ENCODE results near the gene SYTL2.

The SYTL2 gene

GRCh38 chr11:85723088-85723487 is 87.9 kb downstream of the SYTL2 start:
- no peaks in the 10 kb centered on the region for H4K20me1 ChIP-seq (ENCODE audit: insufficient read depth, low read length, poor library complexity, severe bottlenecking)
- H3K9me2 ChIP-seq (replicated peaks; ENCODE audit: low read depth, low read length): no peaks in the 10 kb centered on the region
- TF ChIP-seq EZH2phosphoT487 (IDR thresholded peaks at IDR 0.05; ENCODE audit: borderline replicate concordance): no peak
- TF ChIP-seq CTCF (conservative IDR thresholded peaks at IDR 0.05; ENCODE audit: low read length): no peak
- H3K4me3 ChIP-seq (ENCODE audit: low read length, poor library complexity, severe bottlenecking): no peak overlapping the region
- no peak overlapping the region for H2AFZ ChIP-seq (ENCODE audit: low read length)
- no peak overlapping the region for H3K9ac ChIP-seq (ENCODE audit: low read depth, low read length, poor library complexity, severe bottlenecking)
- no peak overlapping the region for H3K4me2 ChIP-seq (ENCODE audit: low read depth, low read length, poor library complexity, severe bottlenecking)
- no peaks in the 10 kb centered on the region for H3K27me3 ChIP-seq (ENCODE audit: insufficient read depth, low read length, poor library complexity, severe bottlenecking)
- H3K36me3 ChIP-seq (ENCODE audit: insufficient read depth, low read length): no peaks in the 10 kb centered on the region
- H3F3A ChIP-seq (ENCODE audit: low read depth): no peaks in the 10 kb centered on the region
- H3K79me2 ChIP-seq (ENCODE audit: insufficient read depth, low read length): no peaks in the 10 kb centered on the region
- no peaks in the 10 kb centered on the region for H3K4me1 ChIP-seq (ENCODE audit: insufficient read depth, low read length, poor library complexity, severe bottlenecking)
- no peaks in the 10 kb centered on the region for H3K9me3 ChIP-seq (ENCODE audit: insufficient read depth, low read depth, low read length)

GRCh38 chr11:85721191-85721590 is 89.8 kb downstream of the SYTL2 start:
- Histone ChIP-seq H3F3A (ENCODE audit: low read depth) (no peaks in the 10 kb centered on the region), H3K27me3 (ENCODE audit: insufficient read depth, low read length, poor library complexity, severe bottlenecking) (no peaks in the 10 kb centered on the region), H3K9ac (ENCODE audit: low read depth, low read length, poor library complexity, severe bottlenecking) (no peak overlapping the region), H2AFZ (ENCODE audit: low read length) (no peak overlapping the region), H3K4me2 (ENCODE audit: low read depth, low read length, poor library complexity, severe bottlenecking) (no peak overlapping the region), H3K4me1 (ENCODE audit: insufficient read depth, low read length, poor library complexity, severe bottlenecking) (no peaks in the 10 kb centered on the region), H4K20me1 (ENCODE audit: insufficient read depth, low read length, poor library complexity, severe bottlenecking) (no peaks in the 10 kb centered on the region), H3K9me3 (ENCODE audit: insufficient read depth, low read depth, low read length) (no peaks in the 10 kb centered on the region), H3K9me2 (replicated peaks; ENCODE audit: low read depth, low read length) (no peaks in the 10 kb centered on the region), H3K4me3 (ENCODE audit: low read length, poor library complexity, severe bottlenecking) (no peak overlapping the region), H3K79me2 (ENCODE audit: insufficient read depth, low read length) (no peaks in the 10 kb centered on the region), H3K36me3 (ENCODE audit: insufficient read depth, low read length) (no peaks in the 10 kb centered on the region)
- TF ChIP-seq EZH2phosphoT487 (IDR thresholded peaks at IDR 0.05; ENCODE audit: borderline replicate concordance) (no peak), CTCF (conservative IDR thresholded peaks at IDR 0.05; ENCODE audit: low read length) (no peak)

- no peak overlapping the region for H3K4me3 ChIP-seq (ENCODE audit: low read length, poor library complexity, severe bottlenecking)
- H4K20me1 ChIP-seq (ENCODE audit: insufficient read depth, low read length, poor library complexity, severe bottlenecking): no peaks in the 10 kb centered on the region
- no peaks in the 10 kb centered on the region for H3K36me3 ChIP-seq (ENCODE audit: insufficient read depth, low read length)
- TF ChIP-seq EZH2phosphoT487 (IDR thresholded peaks at IDR 0.05; ENCODE audit: borderline replicate concordance): no peak
- no peak for TF ChIP-seq CTCF (conservative IDR thresholded peaks at IDR 0.05; ENCODE audit: low read length)
- H3K4me1 ChIP-seq (ENCODE audit: insufficient read depth, low read length, poor library complexity, severe bottlenecking): no peaks in the 10 kb centered on the region
- no peaks in the 10 kb centered on the region for H3K79me2 ChIP-seq (ENCODE audit: insufficient read depth, low read length)
- H3K9me2 ChIP-seq (replicated peaks; ENCODE audit: low read depth, low read length): no peaks in the 10 kb centered on the region
- no peaks in the 10 kb centered on the region for H3K27me3 ChIP-seq (ENCODE audit: insufficient read depth, low read length, poor library complexity, severe bottlenecking)
- H3K9ac ChIP-seq (ENCODE audit: low read depth, low read length, poor library complexity, severe bottlenecking): no peak overlapping the region
- no peak overlapping the region for H3K4me2 ChIP-seq (ENCODE audit: low read depth, low read length, poor library complexity, severe bottlenecking)
- no peaks in the 10 kb centered on the region for H3F3A ChIP-seq (ENCODE audit: low read depth)
- H2AFZ ChIP-seq (ENCODE audit: low read length): no peak overlapping the region
- no peaks in the 10 kb centered on the region for H3K9me3 ChIP-seq (ENCODE audit: insufficient read depth, low read depth, low read length)
Observed at GRCh38 chr11:85718991-85719807, 91.7 kb downstream of the SYTL2 start.
